Left renal pelvis (tissue), 4 donors: ENCODE measurements around the gene CCDC186. TPM values are rescaled to one million over a fixed set of nuclear protein-coding genes. Genes with fewer than 3 reads are reported as not detected.

Source experiments
- DNase-seq, 4 donors: peaks; one replicate each; pipeline ENCODE4 v3.0.0-alpha.2; 2013; ENCODE audit warnings: low read depth in 4 of 4, low spot score in 3 of 4
- polyA plus RNA-seq, 4 donors: library from polyadenylated mRNA; unstranded; fragments of 120-200 nt; gene quantifications; one replicate each; pipeline ENCODE4 v1.2.1, GENCODE V29; 2013; ENCODE audit not compliant: insufficient read length in 4 of 4

The CCDC186 gene
- polyA plus RNA-seq, 4 donors, result 22.5 to 31.1 (median 26.3) TPM

DNA sequence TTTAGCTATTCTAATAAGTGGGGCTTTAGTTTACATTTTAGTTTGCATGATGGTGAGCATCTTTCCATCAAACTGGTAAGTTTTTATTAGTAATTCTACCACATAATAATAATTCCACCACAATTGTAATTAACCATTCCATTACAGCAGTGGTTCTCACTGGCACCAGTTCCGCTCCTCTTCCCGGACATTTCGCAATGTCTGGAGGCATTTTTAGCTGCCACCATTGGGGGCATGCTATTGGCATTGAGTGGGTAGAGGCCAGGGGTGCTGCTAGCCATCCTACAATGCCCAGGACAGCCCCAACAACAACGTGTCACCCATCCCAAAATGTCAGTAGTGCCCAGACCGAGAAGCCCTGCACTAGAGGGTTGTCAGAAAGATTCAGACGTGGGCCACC lies 98.9 kb downstream of the CCDC186 start:
- no peak for DNase-seq

GRCh38 chr10:114073395-114074186 lies 100.4 kb downstream of the CCDC186 start:
- DNase-seq, result no peak

- no peak for DNase-seq
Observed at GRCh38 chr10:114071178-114071577, 102.8 kb downstream of the CCDC186 start.

Other genes with a start within 250 kb of the CCDC186 start
- gene ADRB1, start 130.3 kb downstream of the CCDC186 start, polyA plus RNA-seq, result under 1 TPM in 3 of 4 donors, not detected in 1; 0.06 to 0.13 (median 0.10) TPM
- under 1 TPM in 3 of 4 donors, not detected in 1; 0.06 to 0.11 (median 0.07) TPM for gene TDRD1, start 5.2 kb upstream of the CCDC186 start, polyA plus RNA-seq
- 1 to 10 TPM in 3 of 4 donors, under 1 TPM in 1; 0.25 to 2.8 (median 2.0) TPM for gene VWA2, start 65.1 kb upstream of the CCDC186 start, polyA plus RNA-seq
- gene AFAP1L2, start 230.3 kb upstream of the CCDC186 start, polyA plus RNA-seq, result 10 to 100 TPM; 29.2 to 48.8 (median 44.9) TPM